Measurements from ENCODE around the gene FLG.
"Not testable (repeated sequence)": the region's sequence is repeated elsewhere in the genome, so short reads cannot be mapped to it uniquely, and the experiment has no call there.

The FLG gene

DNA sequence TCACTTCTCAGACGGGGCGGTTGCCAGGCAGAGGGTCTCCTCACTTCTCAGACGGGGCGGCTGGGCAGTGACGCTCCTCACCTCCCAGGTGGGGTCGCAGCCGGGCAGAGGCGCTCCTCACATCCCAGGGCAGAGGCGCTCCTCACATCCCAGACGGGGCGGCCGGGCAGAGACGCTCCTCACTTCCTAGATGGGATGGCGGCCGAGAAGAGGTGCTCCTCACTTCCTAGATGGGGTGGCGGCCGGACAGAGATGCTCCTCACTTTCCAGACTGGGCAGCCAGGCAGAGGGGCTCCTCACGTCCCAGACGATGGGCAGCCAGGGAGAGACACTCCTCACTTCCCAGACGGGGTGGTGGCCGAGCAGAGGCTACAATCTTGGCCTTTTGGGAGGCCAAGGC is 68.6 kb downstream of the FLG start:
- DNase-seq (ENCODE audit: low spot score) = not testable (repeated sequence)
